Lower lobe of right lung (tissue), 2 donors: Measurements from ENCODE around the gene BTBD3. TPM values are rescaled to one million over a fixed set of nuclear protein-coding genes. Genes with fewer than 3 reads are reported as not detected.
A peak's percentile ranks its signal among the peaks of the same experiment; 100 is the strongest.

Experiments used
- ATAC-seq, 2 donors: fragments of 200-7000 bp; cut with Tn5 transposase; one replicate each; pipeline ENCODE4 v1.9.1; 2020 to 2022; ENCODE audit warnings: mild to moderate bottlenecking in 2 of 2, moderate library complexity in 2 of 2
- DNase-seq: peaks from one replicate; pipeline ENCODE4 v3.0.0-alpha.2; 2020
- H3K27ac ChIP-seq: fragments of 200-600 bp; one replicate; pipeline ENCODE4 v1.8.0; 2022
- H3K27me3 ChIP-seq: fragments of 200-600 bp; one replicate; pipeline ENCODE4 v1.8.0; 2022; ENCODE audit warnings: low read depth
- H3K36me3 ChIP-seq: fragments of 200-600 bp; one replicate; pipeline ENCODE4 v1.8.0; 2022; ENCODE audit warnings: mild to moderate bottlenecking
- H3K4me1 ChIP-seq: fragments of 200-600 bp; one replicate; pipeline ENCODE4 v1.8.0; 2022
- H3K4me3 ChIP-seq: fragments of 200-600 bp; one replicate; pipeline ENCODE4 v1.8.0; 2022; ENCODE audit warnings: mild to moderate bottlenecking
- H3K9me3 ChIP-seq: fragments of 200-600 bp; one replicate; pipeline ENCODE4 v1.8.0; 2022
- intact Hi-C: fragments of 100-400 bp; cut with DNase I; formaldehyde crosslinking; loops from one replicate; pipeline ENCODE4 v1.11.0; 2022
- total RNA-seq: library from RNA; stranded (reverse); fragmentation: NEBNext Ultra II Directional; extraction: Animal tissue kit (Norgen Biotek cat#: 25700); gene quantifications from one replicate; pipeline ENCODE4 v1.2.1, GENCODE V29; 2021
- TF ChIP-seq, protein P1 (sequence below): fragments of 200-600 bp; IDR thresholded peaks from one replicate; pipeline ENCODE4 v1.8.0; 2022; ENCODE audit warnings: antibody characterized with exemption, mild to moderate bottlenecking
- donor health status: DM: no; HTN: yes; CAD: no; lungs with severe emphysema.

The BTBD3 gene
- total RNA-seq, 1 donor from 2014 or later = 37.0 TPM

DNA sequence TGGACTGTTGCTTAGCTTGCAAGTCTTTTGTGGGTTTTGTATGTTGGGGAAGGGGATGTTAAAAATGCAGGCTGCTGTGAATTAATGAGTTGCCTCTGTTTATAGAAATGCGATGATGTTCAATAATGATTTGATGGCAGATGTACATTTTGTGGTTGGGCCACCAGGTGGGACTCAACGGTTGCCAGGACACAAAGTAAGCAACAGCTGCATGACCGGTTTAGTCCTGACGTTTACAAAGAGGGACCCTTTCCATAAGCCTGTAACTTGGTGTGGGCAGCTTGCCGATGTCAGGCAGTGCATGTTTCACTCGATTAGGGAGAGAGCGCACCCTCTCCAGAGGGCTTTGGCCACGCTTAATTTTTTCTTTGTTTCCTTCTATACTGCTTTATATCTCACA lies 1.3 kb downstream of the BTBD3 start:
- intact Hi-C loops = no loop called here
- Histone ChIP-seq H3K27me3 (no peaks in the 10 kb centered on the region), H3K27ac (peak overlapping the region; percentile 53), H3K36me3 (peaks cover 15% of the 10 kb centered on the region), H3K9me3 (no peaks in the 10 kb centered on the region), H3K4me1 (peaks cover 28% of the 10 kb centered on the region), H3K4me3 (peak overlapping the region; percentile 48)
- TF ChIP-seq, protein P1, sequence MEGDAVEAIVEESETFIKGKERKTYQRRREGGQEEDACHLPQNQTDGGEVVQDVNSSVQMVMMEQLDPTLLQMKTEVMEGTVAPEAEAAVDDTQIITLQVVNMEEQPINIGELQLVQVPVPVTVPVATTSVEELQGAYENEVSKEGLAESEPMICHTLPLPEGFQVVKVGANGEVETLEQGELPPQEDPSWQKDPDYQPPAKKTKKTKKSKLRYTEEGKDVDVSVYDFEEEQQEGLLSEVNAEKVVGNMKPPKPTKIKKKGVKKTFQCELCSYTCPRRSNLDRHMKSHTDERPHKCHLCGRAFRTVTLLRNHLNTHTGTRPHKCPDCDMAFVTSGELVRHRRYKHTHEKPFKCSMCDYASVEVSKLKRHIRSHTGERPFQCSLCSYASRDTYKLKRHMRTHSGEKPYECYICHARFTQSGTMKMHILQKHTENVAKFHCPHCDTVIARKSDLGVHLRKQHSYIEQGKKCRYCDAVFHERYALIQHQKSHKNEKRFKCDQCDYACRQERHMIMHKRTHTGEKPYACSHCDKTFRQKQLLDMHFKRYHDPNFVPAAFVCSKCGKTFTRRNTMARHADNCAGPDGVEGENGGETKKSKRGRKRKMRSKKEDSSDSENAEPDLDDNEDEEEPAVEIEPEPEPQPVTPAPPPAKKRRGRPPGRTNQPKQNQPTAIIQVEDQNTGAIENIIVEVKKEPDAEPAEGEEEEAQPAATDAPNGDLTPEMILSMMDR = no peak
- DNase-seq = no peak
- peak in 1 of 2 donors; percentile 46 for ATAC-seq

DNA sequence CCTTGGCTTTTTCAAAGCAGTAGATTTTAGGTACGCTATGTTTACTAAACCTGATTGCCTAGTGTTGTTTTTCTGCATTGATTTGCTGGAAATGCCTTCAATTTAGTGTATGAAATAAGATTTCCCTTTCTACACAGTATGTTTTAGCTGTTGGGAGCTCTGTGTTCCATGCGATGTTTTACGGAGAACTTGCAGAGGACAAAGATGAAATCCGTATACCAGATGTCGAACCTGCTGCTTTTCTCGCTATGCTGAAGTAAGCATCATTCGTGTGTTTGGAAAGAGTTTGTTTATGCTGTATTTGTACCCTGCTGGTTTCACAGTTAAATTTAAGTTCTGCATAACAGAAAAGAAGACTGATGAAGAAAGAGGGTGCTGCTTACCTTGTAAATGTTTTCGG lies 1.9 kb downstream of the BTBD3 start:
- Histone ChIP-seq H3K36me3 (peaks cover 16% of the 10 kb centered on the region), H3K9me3 (no peaks in the 10 kb centered on the region), H3K27ac (no peak overlapping the region), H3K27me3 (no peaks in the 10 kb centered on the region), H3K4me3 (peak overlapping the region; percentile 48), H3K4me1 (peaks cover 28% of the 10 kb centered on the region)
- no peak for ATAC-seq
- no peak for DNase-seq
- intact Hi-C loops = no loop called here
- TF ChIP-seq, protein P1 = no peak

DNA sequence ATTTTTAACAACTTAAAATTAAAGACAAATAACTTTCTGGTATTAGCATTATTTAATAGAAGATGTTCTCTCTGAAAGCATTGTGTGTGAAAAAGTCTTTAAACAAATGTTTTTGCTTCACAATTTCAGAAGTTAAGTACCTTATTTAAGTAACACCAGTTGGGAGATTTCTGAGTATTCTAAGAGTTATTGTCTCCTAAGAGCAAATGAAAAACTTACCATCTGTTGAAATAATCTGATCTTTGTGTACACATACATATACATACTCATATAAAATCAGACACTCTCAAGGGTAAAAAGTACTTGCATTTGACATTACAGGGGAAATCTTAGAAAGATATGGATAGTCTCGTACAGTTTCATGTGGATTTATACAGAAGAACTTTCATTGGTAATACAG lies 2.4 kb downstream of the BTBD3 start:
- intact Hi-C loops = no loop called here
- H3K27me3 ChIP-seq = no peaks in the 10 kb centered on the region
- H3K36me3 ChIP-seq = peaks cover 17% of the 10 kb centered on the region
- H3K9me3 ChIP-seq = no peaks in the 10 kb centered on the region
- H3K4me3 ChIP-seq = peak overlapping the region; percentile 48
- TF ChIP-seq, protein P1 = no peak
- ATAC-seq (no peak), DNase-seq (no peak)
- peaks cover 28% of the 10 kb centered on the region for H3K4me1 ChIP-seq
- no peak overlapping the region for H3K27ac ChIP-seq

DNA sequence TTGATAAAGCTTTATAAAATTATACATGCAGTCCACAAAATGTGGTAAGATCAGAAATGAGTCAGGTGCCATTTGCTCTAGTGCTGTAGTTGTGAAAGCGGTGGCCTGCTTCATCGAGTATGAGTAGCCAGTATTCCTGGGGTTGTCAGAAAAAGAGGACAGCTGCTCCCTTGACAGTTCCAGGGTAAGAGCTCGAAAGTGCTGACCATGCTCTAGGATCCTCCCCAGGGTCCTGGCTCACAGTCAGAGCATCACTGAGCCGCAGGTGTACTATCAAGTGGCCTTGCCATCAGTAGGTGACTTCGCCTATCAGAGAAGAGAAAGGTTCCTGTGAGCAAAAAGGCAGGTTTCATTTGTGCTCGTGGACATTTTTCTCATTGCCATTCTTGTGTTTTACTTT lies 3.6 kb downstream of the BTBD3 start:
- Histone ChIP-seq H3K4me3 (no peak overlapping the region), H3K27ac (no peak overlapping the region), H3K36me3 (peaks cover 23% of the 10 kb centered on the region), H3K27me3 (no peaks in the 10 kb centered on the region), H3K4me1 (peaks cover 22% of the 10 kb centered on the region), H3K9me3 (no peaks in the 10 kb centered on the region)
- DNase-seq (no peak), ATAC-seq (no peak)
- intact Hi-C loops = no loop called here
- TF ChIP-seq, protein P1 = no peak

DNA sequence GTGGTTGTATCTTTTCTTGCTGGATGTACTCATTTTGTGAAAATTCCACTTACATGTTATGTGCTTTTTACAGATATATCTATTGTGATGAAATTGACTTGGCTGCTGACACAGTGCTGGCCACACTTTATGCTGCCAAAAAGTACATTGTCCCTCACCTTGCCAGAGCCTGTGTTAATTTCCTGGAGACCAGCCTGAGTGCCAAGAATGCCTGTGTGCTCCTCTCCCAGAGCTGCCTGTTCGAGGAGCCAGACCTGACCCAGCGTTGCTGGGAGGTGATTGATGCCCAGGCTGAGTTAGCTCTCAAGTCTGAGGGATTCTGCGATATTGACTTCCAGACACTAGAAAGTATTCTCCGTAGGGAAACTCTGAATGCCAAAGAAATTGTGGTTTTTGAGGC lies 4.9 kb downstream of the BTBD3 start:
- no peaks in the 10 kb centered on the region for H3K27me3 ChIP-seq
- DNase-seq (no peak), ATAC-seq (no peak)
- peaks cover 10% of the 10 kb centered on the region for H3K4me1 ChIP-seq
- TF ChIP-seq, protein P1 = no peak
- no peak overlapping the region for H3K4me3 ChIP-seq
- H3K9me3 ChIP-seq = no peaks in the 10 kb centered on the region
- peaks cover 27% of the 10 kb centered on the region for H3K36me3 ChIP-seq
- H3K27ac ChIP-seq = no peak overlapping the region
- intact Hi-C loops = no loop called here

DNA sequence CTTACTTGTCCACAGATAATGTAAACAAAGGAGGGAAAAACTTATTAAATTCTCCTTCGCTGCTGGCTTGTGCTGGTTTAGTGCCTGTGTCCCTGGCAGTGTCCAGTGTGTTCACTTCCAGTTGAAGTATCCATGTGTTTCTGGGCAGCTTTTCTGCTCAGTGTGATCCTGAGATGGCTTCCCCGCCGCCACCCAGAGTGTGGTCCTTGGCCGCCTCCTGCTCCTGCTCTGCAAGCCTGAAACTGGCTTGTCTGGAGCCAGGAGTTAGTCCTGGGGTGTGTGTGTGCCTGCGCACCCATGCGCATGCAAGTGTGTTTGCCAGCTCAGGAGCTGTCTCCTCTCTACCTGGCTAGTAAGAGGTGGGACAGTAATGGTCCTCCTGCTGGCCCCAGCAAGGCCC lies 7.2 kb downstream of the BTBD3 start:
- Histone ChIP-seq H3K27me3 (no peaks in the 10 kb centered on the region), H3K9me3 (no peaks in the 10 kb centered on the region), H3K4me1 (peaks cover 7% of the 10 kb centered on the region), H3K4me3 (no peak overlapping the region), H3K36me3 (peaks cover 28% of the 10 kb centered on the region), H3K27ac (no peak overlapping the region)
- DNase-seq (no peak), ATAC-seq (no peak)
- intact Hi-C loops = no loop called here
- TF ChIP-seq, protein P1 = no peak
